HG02884 (cell line): ENCODE data around the gene ARMC5.

Experiments
- ATAC-seq: cut with Tn5 transposase; IDR thresholded peaks from one replicate; pipeline ENCODE4 v1.9.1; 2021; ENCODE audit warnings: mild to moderate bottlenecking, moderate library complexity; ENCODE audit not compliant: unreplicated experiment

The ARMC5 gene

DNA sequence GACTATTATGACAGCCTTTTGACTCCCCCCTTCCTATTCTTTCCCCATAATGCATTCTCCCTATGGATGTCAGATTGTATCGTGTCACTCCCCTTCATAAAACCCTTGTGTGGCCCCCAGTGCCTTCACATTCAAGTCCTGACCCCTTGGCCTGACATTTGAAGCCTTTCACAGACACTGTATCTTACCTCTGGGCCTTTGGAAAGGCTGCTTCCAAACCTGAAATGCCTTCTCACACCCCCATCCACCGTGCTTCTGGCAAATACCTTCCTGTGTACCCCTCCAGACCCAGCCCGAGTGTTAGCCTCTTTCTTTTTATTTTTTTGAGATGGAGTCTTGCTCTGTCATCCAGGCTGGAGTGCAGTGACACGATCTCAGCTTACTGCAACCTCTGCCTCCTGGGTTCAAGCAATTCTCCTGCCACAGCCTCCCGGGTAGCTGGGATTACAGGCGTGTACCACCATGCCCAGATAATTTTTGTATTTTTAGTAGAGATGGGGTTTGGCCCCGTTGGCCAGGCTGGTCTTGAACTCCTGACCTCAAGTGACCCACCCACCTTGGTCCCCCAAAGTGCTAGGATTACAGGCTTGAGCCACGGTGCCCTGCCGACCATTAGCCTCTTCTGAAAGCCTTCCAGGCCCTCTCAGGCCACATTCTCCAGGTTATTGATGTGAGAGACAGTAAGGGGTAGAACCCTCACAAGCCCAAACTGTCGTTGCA, 2.1 kb downstream of the ARMC5 start:
- no peak for ATAC-seq

DNA sequence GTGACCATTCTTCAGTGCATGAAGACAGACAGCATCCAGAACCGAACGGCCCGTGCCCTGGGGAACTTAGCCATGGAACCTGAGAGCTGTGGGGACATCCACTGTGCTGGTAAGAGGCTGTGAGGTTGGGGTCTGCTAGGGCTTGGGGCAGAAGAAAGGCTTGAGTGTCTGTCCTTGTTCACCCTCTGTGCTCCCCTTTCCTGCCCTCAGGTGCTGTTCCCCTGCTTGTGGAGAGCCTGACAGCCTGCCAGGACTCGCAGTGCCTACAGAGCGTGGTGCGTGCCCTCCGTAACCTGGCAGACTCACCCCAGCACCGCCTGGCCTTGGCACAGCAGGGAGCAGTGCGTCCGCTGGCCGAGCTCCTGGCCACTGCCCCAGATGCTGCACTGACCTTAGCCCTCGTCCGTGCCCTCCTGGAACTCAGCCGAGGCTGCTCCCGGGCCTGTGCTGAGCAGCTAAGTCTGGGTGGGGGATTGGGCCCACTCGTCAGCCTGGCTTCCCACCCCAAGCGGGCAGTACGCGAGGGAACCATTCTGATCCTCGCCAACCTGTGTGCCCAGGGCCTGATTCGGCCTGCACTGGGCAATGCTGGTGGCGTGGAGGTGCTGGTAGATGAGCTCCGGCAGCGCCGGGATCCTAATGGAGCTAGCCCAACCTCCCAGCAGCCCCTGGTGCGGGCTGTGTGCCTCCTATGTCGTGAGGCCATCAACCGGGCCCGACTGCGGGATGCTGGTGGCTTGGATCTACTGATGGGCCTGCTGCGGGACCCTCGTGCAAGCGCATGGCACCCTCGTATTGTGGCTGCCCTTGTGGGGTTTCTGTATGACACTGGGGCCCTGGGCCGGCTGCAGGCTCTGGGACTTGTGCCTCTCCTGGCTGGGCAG, 2.9 kb downstream of the ARMC5 start:
- no peak for ATAC-seq

DNA sequence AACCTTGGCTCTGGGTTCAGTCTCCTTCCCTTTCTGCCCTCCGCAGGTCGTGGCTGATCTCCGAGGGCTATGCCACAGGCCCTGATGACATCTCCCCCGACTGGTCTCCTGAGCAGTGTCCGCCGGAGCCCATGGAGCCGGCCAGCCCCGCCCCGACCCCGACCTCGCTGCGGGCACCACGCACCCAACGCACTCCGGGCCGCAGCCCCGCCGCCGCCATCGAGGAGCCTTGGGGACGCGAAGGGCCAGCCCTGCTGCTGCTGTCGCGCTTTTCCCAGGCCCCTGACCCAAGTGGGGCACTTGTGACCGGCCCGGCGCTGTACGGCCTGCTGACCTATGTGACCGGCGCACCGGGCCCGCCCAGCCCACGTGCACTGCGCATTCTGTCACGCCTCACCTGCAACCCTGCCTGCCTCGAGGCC, 5.1 kb downstream of the ARMC5 start:
- ATAC-seq: no peak

DNA sequence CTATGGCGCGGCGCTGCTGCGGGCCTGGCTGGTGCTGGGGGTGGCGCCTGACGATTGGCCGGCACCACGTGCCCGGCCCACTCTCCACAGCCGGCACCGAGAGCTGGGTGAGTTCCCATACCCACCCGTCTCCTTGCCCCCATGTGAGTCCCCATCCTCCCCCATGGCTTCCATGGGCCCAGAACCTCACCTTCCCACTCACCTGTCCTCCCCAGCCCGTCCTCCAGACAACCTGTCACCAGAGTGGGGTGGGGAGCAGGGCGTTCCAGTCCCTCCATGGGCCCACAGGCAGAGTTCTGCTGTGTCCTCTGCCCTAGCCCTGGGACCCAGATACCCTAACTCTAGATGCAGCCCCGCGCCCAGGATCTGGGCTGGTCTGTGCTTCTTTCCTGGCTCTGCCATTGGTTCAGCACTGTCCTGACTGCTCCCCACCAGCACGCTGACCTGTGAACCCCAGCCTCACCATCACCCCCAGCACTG, 5.5 kb downstream of the ARMC5 start:
- no peak for ATAC-seq

DNA sequence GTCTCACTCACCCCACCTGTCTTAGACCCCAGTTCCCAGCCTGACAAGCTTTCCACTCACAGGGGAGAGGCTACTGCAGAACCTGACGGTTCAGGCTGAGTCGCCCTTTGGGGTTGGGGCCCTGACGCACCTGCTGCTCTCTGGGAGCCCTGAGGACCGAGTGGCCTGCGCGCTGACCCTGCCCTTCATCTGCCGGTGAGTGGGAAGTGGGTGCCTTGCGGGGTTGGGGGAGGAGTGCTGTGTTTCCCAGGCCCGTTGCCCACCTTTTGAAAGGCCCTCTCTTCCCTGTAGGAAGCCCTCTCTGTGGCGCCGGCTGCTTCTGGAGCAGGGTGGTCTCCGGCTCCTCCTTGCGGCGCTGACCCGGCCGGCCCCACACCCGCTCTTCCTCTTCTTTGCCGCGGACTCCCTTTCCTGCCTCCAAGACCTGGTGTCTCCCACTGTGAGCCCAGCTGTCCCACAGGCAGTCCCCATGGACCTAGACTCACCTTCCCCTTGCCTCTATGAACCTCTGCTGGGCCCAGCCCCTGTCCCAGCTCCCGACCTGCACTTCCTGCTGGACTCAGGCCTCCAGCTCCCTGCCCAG, 6.6 kb downstream of the ARMC5 start:
- ATAC-seq: no peak

DNA sequence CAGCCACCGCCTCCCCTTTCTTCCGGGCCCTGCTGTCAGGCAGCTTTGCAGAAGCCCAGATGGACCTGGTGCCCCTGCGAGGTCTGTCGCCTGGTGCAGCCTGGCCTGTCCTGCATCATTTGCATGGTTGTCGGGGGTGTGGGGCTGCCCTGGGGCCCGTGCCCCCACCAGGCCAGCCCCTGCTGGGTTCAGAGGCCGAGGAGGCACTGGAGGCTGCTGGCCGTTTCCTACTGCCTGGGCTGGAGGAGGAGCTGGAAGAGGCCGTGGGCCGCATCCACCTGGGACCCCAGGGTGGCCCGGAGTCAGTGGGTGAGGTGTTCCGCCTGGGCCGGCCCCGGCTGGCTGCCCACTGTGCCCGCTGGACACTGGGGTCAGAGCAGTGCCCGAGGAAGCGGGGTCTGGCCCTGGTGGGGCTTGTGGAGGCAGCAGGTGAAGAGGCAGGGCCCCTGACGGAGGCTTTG, 7.1 kb downstream of the ARMC5 start:
- no peak for ATAC-seq

DNA sequence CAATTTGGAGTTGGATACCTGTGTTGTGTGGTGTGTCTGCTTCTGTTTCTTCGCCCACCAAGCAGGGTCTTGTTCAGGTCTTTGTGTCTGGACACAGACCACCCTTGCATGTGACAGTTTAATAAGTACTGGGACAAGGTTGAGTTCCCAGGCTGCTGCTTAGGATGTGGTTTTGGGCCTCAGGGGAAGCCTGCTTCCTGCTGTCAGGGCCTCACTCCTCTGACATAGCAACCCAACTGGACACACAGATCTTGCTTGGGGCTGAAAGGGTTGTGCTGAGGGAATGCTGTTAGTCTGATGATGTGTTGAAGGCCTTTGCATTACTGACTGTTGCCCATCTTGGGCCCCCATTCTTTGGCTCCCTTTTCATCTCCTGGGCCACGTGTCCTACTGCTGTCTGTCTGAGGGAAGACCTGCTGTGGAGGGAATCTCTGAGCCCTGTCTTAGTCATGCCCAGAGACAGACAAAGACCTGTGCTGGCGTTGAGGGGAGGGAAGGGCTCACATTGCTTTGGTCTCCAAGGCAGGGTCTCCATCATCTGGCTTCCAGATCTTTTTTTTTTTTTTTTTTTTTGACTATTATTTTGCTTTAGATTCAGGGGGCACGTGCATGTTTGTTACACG, 8.0 kb downstream of the ARMC5 start:
- ATAC-seq: no peak

DNA sequence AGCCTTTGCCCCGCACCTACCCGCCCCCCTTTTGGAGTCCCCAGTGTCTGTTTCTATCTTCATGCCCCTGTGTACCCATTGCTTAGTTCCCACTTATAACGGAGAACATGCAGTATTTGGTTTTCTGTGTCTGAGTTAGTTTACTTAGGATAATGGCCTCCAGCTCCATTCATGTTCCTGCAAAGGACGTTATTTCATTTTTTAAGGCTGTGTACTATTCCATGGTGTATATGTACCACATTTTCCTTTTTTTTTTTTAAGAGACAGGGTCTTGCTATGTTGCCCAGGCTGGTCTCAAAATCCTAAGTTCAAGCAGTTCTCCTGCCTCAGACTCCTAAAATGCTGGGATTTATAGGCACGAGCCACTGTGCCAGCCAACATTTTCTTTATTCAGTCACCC, 8.6 kb downstream of the ARMC5 start:
- no peak for ATAC-seq

DNA sequence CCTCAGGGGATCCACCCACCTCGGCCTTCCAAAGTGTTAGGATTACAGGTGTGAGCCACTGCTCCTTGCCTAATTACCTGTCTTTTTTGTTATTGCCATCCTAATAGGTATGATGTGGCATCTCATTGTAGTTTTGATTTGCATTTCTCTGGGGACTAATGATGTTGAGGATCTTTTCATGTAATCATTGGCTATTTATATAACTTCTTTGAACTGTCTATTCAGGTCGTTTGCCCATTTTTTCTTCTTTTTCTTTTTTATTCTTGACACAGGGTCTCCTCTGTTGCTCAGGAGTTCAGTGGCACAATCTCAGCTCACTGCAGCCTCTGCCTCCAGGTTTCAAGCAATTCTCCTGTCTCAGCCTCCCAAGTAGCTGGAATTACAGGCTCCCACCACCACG, 11.3 kb downstream of the ARMC5 start:
- no peak for ATAC-seq

DNA sequence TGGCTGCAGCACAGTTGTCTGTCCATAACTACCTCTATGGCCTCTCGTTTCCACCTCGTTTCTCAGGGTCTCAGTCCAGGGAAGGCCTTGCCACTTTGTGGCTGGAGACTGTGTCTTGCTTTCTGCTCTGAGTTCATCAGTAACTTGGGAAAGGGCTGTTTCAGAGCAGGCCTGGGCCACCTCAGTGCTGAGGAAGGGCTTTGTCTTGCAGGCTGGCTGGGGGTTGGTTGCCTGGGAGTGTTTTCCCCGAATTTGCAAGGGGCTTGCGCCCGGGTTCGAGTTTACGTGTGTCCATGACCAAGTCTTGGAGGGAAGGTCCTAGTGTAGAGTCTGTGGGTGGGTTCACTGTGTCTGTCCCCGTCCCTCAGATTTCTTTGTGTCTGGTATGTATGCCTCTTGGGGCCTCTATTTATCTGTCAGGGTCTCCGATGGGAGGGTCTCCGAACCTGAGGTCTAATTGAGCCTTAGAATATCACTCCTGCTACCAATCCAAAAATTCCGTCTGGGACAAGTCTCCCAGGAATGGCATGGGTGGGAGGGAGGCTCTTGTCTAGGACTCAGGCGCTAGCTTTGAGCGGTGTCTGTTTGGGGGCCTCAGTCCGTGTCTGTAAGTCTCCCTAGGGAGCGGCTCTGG, 12.1 kb downstream of the ARMC5 start:
- no peak for ATAC-seq

DNA sequence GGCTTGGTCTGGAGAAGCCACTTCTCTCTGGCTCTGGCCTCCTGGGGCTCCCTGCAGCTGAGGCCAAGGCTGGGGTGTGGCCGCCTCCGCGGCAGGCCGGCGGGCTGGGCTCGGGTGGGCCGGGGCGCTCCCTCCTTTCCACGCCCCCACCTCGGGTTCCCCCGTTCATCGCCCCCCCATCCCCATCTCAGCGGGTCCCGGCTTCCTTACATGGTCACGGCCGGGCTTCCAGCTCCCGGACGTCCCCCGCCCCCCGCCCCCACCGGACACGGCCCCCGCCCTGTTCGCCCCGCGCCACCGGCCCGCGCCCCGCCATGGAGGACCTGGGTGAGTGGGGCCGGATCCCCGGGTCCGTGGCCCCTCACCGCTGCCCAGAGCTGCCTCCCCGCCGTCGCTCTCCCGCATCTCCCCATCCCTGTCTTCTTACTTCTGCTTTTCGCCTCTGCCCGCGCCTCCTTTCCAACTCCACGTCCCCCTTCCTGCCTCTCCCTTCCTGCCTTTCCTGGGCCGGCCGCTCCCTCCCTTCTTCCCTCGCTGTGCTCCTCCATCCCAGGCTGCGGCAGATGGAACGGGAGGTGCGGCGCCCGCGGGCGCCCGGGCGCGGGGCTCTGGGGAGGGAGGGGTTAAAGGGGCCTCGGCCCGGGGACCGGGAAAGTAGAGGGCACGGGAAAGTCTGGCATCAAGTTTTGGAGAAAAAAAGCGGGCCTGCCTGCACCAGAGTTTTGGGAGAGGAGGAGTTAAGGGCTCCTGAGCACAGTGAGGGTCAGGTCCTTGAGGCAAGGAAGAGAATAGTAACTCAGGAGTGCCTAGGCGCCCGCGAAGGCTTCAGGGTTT, 12.8 kb downstream of the ARMC5 start, which contains the start of gene TGFB1I1:
TGFB1I1 (plus strand) TSS at position 278 of the 834 bp plus-strand sequence; CDS start at position 315, 37 bp downstream.
- ATAC-seq: no peak

DNA sequence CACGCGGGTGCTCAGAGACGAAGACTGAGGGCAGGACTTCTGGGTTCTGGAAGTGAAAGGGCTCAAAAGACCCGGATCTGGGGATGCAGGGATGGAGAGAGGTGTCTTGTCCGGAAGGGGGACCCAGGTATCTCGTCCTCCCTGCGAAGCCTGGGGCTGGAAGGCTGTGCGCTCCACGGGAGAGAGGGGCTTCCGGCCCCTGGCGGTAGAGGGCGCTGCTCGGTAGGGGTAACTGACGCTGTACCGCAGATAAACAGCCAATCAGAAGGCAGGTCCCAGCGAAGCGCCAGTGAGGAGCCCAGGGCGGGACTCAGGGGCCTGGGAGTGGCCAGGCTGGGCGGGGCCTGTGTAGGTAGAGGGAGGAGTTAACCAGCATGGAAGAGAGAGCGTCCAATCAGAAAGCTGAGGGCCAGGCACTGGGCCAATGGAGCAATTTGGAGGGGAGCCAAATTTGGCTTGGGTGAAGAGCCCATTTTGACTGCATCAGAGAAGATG, 13.5 kb downstream of the ARMC5 start:
- ATAC-seq: no peak

DNA sequence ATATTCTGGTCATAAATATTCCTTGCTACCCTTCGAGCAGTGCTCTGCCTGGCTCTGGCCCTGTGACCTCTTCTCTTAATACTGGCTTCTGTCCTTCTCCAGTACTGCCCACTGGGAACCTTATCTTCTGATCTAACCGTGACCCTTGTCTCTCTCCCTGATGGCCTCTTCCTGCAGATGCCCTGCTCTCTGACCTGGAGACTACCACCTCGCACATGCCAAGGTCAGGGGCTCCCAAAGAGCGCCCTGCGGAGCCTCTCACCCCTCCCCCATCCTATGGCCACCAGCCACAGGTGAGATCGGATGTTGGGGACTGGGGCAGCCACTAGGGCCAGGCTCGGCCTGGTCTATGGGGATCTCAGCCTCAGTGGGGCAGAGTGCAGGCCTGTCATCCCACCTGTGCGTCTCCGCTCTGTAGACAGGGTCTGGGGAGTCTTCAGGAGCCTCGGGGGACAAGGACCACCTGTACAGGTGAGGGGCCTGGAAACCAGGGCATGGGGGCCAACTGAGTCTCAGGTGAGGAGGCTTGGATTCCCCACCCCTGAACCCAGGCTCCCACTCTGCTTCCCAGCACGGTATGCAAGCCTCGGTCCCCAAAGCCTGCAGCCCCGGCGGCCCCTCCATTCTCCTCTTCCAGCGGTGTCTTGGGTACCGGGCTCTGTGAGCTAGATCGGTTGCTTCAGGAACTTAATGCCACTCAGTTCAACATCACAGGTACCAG, 14.1 kb downstream of the ARMC5 start:
- no peak for ATAC-seq

DNA sequence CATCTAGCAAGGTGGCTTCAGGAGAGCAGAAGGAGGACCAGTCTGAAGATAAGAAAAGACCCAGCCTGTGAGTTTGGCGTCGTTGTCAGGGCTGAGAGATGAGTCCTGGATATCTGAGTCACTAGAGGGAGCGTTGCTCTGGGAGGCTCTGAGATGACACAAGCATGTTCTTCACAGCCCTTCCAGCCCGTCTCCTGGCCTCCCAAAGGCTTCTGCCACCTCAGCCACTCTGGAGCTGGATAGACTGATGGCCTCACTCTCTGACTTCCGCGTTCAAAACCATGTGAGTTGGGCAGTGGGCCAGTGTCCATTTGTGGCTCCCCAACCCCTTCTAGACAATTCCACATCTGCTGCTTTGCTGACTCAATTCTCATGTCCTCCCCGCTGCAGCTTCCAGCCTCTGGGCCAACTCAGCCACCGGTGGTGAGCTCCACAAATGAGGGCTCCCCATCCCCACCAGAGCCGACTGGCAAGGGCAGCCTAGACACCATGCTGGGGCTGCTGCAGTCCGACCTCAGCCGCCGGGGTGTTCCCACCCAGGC, 14.9 kb downstream of the ARMC5 start:
- ATAC-seq: no peak

DNA sequence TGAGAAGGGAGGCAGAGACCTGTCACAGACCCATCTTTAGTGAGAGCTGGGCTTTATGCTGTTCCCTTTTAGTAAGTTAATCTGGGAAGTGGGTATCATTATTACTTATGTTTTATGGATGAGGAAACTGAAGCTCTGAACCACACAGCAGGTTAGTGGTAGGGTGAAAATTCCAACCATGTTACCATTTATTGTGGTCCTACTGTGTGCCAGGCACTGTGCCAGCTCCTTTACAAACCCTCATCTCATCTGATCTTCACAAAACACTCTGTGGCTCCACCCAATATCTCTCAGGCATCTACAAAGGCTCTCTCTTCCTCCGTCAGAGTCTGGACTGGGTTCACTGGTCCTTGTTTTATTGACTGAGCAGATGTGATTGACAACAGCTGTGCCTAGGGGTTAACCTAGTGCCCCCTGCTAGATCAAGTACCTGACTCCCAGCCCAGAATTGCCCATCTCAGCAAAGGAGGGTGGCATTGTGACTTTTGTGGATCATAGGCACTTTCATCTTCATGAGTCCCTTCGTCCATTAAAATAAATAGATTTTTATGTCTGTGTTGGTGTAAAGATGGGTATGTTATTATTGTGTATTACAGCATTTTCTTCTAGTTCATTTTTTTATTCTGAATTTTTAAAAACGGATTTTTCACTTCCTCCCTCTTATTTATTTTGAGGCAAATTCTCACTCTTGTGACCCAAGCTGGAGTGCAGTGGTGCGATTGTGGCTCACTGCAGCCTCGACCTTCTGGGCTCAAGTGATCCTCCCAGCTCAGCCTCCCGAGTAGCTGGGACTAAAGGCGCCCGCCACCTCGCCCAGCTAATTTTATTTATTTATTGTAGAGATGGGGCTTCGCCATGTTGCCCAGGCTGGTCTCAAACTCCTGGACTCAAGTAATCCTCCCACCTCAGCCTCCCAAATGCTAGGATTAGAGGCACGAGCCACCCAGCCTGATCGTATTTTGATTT, 15.8 kb downstream of the ARMC5 start:
- no peak for ATAC-seq

DNA sequence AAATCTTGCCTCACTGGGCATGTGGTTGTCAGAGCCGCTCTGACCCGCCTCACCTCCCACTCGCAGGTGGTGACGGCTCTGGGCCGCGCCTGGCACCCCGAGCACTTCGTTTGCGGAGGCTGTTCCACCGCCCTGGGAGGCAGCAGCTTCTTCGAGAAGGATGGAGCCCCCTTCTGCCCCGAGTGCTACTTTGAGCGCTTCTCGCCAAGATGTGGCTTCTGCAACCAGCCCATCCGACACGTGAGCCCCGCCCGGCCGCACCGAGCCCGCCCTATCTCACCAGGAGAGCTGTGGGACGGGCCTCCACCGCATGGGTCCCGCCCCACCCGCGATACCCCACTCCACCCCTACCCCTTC, 16.6 kb downstream of the ARMC5 start:
- no peak for ATAC-seq
